ENCODE results near the gene DNAI1.

DNA sequence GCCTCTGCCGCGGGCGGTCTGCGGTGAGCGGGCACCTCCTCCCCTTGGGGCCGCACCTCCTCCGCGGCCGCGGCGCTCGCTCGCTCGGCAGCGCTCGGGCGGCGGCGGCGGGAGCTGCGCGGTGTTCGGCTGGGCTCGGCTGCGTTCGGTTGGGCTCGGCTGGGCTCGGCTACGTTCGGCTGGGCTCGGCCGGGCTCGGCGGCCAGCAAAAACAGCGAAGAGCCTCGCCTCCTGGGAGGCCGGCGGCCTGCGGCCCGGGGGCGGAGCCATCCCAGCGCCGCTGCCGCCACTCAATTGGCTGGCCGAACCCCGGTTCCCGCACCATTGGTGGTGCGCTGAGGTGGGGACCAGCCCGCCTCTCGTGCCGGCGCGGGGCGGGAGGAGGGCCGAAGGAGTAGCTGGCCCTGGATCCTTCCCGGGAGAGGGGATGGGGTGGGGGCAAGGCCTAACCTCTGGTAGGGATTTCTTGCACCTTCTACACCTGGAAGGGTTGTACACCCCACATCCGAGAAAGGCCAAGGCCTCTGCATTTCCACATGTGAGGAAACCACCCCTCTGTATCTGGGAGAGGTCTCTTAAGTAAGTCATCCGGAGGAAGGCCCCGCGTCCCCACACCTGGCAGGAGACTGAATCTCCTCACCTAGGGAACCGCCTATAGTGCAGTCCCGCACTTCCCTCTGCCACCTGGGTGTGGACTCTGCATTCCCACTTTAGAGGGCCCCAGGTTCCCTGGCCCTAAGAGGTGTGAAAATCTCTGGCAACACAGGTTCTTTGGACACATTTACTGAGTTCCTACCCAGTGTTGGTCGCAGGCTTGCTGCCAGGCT is 64.6 kb downstream of the DNAI1 start, which contains the start of gene ENHO:
- TF ChIP-seq ZNF713 (CRISPR knock-in tag; IDR thresholded peaks at IDR 0.05) (no peak), KLF16 (CRISPR knock-in tag; IDR thresholded peaks at IDR 0.05) (no peak), SNRNP70 (IDR thresholded peaks at IDR 0.05; ENCODE audit: low read depth, low read length) (no peak)
- TF ChIP-seq, protein P1, sequence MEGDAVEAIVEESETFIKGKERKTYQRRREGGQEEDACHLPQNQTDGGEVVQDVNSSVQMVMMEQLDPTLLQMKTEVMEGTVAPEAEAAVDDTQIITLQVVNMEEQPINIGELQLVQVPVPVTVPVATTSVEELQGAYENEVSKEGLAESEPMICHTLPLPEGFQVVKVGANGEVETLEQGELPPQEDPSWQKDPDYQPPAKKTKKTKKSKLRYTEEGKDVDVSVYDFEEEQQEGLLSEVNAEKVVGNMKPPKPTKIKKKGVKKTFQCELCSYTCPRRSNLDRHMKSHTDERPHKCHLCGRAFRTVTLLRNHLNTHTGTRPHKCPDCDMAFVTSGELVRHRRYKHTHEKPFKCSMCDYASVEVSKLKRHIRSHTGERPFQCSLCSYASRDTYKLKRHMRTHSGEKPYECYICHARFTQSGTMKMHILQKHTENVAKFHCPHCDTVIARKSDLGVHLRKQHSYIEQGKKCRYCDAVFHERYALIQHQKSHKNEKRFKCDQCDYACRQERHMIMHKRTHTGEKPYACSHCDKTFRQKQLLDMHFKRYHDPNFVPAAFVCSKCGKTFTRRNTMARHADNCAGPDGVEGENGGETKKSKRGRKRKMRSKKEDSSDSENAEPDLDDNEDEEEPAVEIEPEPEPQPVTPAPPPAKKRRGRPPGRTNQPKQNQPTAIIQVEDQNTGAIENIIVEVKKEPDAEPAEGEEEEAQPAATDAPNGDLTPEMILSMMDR (CRISPR knock-in tag; IDR thresholded peaks at IDR 0.05), result no peak
- TF ChIP-seq, protein P2, sequence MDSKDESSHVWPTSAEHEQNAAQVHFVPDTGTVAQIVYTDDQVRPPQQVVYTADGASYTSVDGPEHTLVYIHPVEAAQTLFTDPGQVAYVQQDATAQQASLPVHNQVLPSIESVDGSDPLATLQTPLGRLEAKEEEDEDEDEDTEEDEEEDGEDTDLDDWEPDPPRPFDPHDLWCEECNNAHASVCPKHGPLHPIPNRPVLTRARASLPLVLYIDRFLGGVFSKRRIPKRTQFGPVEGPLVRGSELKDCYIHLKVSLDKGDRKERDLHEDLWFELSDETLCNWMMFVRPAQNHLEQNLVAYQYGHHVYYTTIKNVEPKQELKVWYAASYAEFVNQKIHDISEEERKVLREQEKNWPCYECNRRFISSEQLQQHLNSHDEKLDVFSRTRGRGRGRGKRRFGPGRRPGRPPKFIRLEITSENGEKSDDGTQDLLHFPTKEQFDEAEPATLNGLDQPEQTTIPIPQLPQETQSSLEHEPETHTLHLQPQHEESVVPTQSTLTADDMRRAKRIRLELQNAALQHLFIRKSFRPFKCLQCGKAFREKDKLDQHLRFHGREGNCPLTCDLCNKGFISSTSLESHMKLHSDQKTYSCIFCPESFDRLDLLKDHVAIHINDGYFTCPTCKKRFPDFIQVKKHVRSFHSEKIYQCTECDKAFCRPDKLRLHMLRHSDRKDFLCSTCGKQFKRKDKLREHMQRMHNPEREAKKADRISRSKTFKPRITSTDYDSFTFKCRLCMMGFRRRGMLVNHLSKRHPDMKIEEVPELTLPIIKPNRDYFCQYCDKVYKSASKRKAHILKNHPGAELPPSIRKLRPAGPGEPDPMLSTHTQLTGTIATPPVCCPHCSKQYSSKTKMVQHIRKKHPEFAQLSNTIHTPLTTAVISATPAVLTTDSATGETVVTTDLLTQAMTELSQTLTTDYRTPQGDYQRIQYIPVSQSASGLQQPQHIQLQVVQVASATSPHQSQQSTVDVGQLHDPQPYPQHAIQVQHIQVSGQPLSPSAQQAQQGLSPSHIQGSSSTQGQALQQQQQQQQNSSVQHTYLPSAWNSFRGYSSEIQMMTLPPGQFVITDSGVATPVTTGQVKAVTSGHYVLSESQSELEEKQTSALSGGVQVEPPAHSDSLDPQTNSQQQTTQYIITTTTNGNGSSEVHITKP (CRISPR knock-in tag; IDR thresholded peaks at IDR 0.05; ENCODE audit: low read depth), result no peak

Measured in HepG2 (cell line).